ENCODE results near the gene LLGL2.
"Not testable (repeated sequence)": the region's sequence is repeated elsewhere in the genome, so short reads cannot be mapped to it uniquely, and the experiment has no call there.

The LLGL2 gene

DNA sequence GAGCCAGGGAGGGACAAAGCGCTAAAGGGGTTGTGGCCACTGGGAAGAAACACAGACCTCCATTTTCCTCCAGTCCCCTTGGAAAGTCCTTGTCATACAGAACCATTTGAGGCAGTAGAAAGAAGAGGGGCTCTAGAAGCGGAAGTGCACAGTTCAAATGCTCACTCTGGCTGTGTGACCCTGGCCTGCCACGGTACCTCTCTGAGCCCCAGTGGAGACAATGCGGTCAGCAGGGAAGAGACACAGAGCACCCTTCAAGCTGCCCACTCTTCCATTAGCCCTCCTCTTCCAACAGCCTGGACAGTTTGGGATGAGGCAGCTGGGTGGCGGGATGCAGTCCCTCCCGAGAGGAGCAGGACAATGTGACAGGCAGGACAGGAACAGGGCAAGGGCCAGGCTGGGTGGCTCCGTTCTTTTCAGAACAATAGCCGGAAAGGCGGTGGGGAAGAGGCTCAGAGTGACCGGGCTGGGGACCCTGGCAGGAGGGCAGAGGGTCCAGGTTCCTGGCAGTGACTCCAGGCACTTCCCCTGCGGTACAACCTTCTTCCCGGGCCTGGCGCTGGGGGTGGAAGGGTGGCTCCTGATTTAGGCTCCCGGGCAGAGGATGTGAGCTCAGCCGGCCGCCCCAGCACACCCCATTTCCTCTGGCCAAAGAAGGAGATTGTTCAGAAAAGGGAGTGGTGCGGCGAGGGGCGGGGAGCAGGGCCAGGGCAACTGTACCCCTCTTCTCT lies 15.8 kb upstream of the LLGL2 start:
- DNase-seq, result no peak

DNA sequence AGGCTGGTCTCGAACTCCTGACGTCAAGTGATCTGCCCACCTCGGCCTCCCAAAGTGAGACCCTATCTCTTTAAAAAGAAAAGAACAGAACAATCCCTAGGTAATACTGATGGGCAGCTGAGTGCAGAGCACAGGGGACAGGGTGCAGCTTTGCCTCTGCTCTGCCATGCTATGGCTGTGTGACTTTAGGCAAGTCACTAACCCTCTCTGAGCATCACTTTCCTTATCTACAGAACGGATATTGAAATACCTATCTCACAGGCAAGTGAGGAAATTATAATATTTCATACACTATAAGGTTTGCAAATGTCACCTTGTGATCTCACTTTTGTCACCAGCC lies 14.3 kb upstream of the LLGL2 start:
- no peak for DNase-seq

DNA sequence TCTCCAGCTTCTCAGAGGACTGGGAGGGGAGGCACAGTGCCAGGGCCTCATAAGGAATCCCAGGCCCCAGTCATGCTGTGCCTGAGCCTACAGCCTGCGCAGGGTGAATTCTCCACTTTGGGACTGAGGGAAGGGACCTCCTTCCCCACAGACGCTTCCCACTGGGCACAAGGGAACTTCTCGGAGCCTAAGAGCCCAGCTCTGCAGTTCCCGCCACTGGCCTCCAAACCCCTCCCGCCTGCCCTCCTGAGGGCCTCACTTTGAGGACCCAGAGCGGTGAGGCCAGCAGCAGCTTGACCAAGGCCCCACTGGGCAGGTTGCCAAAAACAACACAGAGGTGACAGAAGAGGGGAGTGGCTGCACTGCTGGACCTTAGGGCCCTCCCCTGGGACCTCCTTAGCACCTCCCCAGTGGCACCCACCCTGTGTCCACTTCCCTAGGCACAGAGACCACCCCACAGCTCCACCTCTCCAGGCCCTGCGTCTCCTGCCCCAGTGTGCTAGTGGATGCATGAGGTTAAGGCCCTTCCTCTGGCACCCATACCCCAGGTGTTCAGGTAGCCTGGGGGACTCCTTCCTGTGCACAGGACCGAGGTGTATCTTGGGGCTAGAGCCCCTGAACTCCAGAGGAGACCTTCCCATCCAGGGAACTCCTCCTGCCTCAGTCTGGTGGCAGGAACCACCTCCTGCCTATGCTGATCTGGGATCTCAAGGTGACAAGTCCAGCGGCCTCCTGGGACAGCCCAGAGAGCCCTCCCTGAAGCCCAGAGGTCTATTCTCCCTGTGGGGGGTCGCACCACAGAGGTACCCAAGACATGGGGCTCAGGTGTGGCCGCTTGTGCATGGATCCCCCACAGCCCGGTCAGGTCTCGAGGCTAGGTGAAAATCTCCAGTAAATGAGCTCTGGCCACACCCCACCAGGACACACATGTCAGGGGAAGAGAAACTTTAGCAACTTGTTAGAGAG lies 13.6 kb upstream of the LLGL2 start:
- DNase-seq, result no peak

DNA sequence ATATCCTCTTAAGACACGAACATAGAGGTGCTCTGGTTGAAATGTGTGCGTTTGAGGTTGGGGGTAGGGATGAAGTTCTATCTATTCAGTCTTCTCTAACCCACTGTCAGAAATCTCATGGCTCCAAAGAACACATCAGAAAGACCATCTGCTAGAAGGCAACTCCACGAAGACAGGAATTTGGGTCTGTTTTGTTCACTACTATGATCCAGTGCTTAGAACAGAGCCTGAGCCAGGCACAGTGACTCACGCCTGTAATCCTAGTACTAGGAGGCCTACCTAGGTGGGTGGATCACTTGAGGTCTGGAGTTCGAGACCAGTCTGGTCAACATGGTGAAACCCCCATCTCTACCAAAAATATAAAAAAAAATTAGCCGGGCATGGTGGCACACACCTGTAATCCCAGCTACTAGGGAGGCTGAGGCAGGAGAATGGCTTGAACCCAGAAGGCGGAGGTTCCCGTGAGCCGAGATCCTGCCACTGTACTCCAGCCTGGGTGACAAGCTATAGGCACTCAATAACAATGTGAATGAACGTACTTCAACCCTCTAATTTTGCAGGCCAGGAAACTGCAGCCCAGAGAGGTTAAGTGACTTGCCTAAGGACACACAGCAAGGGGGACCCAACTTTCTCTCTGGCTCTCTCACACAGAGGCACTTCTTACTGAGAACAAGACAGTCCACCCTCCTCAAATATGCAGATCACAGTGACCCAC lies 12.4 kb upstream of the LLGL2 start:
- no peak for DNase-seq

DNA sequence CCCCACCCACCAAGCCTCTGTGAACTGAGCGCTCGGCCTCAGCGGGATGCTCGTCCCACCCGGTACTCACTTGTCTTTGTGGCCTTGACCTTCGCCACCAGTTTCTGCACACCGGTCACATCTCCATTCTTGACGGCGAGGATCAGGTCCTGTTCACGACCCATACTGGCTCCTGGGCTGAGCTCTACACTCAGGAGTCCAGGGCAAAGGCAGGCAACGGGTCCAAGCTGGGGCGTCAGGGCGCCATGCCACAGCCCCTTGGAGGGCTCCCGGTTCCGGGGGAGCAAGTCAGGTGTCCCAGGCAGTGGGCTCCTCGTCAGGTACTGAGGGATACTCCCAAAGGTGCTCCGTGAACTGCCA lies 11.9 kb upstream of the LLGL2 start:
- no peak for DNase-seq

DNA sequence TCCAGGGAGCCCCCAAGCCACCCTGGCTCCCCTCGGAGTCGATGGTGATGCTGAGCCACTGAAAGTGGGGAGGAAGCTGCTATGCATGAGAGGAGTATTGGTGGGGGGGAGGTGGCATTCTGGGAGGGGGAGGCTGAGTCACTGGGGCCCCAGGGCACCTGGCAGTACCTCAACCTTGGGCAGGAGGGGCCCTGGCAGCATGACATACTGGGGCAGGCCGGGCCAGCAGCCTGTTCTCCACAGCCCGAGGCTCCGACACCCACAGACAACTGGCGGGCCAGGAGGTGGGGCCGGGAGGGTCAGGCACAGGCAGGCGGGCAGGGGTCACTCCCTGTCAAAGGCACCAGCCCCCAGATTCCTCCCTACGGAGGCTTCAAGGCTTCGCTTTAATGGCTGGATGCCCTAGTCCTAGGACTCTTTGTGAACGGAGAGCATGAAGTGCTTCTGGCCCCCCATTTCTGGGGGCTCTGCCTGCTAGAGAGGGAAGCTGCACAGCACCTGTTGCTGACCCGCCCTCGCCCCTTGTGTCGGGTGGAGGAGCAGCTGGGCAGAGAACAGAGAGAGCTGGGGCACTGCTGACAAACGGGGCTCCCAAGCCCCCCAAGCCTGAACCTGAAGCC lies 11.1 kb upstream of the LLGL2 start:
- peak; percentile 12 for DNase-seq

DNA sequence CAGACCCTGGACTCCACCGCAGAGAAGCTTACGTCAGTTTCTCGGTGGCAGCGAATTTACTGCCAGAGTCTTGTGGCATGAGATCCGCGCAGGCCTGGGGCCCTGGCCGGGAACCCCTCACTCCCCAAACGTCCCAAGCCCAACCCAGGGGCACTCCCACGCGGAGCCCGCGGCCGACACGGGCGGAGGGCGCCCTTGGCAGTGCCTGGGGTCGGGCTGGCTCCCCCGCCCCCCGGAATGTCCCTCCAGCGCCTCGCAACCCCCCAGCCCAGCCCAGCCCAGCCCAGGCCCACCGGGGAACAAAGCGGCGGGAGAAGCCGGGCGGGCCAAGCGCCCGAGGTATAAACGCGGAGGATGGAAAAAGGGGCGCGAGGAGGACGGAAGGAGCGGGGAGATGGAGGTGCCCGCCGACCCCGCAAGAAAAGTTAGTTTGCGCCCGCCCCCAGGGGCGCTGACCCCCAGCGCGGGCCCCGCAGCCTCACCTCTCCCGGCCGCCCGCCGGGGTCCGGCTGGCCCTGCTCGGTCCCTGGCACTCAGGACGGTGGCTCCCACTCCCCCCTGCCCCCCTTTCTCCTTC lies 10.5 kb upstream of the LLGL2 start:
- no peak for DNase-seq

DNA sequence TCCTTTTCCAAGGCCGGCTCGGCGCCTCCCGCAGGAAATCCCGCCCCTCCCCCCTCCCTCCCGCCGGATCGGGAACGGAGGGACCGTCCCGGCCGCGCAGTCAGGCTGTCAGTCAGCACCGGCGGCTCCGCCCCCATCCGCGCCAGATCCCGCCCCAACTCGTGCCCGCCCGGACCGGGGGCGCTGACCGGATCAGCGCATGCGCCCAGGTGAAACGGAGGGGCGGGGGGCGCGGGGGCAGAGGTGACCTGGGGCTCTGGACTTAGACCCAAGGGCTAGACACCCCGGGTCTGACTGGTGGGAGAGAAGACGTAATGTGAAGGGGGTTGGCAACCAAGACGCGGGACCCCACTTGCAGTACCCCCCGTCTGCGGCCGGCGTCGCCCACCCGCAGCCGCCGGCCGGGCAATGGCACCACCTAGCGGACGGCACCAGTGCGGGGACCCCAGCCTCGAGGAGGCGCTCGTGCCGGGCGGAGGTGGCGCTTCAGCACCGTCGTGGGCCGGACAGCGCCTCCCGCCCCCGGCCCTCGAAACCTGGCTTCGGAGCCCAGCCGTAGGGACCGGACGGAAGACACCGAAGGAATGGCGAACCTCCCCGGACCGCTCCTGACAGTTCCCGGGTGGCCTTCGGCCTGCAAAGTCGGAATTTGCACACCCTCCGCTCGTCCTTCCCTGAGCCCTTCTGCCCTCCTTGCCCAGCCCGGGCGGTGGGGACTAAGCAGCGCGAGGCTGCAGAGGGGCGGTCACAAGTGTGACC lies 9.8 kb upstream of the LLGL2 start, which contains the start of gene CASKIN2:
TSS of gene CASKIN2 (minus strand) at position 42 of the 759 bp plus-strand sequence. CDS start 1,733 bp downstream, outside the sequence.
- DNase-seq, result peak; percentile 82

DNA sequence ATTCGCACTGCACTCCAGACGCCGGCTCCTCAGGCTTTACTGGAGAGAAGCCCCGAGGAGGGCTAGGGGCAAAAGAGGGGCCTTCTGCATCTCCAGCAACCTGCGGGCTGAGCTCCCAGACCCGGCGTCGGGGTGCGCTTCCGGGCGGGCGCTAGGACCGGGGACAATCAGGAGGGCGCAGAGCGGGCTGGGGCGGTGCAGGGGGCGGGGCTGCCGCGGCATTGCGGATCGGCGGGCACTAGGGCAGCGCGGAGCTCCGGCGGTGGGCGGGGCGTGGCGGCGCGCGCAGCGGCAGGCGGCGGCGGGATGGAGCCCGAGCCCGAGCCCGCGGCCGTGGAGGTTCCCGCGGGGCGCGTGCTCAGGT lies 9.3 kb upstream of the LLGL2 start, which contains the start of gene TSEN54:
TSS of gene TSEN54 (plus strand) at position 274 of the 364 bp plus-strand sequence. CDS start at position 307, 33 bp downstream.
- peak; percentile 98 for DNase-seq

DNA sequence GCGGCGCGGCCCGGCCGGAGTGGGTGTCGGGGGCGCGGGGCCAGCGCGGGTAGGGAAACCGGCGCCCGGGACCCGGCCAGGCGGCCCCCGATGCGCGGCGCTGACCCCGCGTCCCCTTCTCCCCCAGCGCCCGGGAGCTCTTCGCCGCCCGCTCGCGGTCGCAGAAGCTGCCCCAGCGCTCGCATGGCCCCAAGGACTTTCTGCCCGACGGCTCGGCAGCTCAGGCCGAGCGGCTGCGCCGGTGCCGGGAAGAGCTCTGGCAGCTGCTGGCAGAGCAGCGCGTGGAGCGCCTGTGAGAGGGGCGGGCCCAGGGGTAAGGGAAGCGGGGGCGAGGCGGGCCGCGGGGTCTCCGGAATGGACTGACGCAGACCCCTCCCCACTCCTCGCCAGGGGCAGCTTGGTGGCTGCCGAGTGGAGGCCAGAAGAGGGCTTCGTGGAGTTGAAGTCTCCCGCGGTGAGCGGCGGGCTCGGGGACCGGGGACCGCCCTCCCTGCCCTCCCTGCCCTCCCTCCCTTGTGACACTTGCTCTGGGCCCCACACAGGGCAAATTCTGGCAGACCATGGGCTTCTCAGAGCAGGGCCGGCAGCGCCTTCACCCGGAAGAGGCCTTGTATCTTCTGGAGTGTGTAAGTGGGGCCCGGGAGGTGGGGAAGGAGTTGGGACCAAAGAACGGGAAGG lies 8.7 kb upstream of the LLGL2 start:
- peak; percentile 50 for DNase-seq

DNA sequence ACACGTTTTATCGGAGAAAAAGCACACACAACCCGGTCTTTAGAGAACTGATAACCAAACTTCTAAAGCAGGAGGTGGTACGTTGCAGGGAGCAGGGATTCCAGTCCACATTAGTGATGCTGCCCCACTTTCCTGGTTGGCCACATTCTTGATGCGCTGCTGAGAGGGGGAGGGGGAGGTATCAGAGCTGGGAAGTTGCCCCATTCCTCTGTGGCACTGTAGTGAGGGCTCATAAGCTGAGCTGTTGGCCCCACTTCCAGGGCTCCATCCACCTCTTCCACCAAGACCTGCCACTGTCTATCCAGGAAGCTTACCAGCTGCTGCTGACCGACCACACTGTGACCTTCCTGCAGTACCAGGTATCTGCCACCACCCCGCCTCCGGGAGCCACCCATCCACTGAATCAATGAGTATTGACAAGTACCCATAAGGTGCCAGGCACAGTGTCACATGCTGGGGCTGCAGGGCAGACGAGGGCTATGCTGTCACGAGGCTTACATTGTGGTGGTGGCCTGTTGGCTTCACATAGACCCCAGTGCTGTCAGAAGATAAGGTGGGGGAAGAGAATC lies 8.1 kb upstream of the LLGL2 start:
- peak; percentile 45 for DNase-seq

DNA sequence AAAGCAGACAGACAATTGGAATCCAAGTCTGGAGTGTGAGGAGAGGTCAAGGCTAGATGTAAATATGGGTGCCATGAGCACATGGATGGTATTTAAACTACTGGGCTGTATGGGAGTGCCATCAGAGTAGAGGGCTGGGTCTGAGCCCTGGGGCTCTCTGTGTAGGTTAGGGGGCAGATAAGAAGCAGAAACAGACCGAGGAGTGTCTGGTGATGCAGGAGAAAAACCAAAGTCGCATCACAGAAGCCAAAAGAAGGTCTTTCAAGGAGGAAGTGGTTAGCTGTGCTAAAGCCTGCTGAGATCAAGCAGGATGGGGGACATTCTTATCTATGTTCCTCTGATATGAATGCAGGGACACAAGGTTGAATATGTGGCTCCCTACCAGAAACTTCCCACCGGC lies 7.3 kb upstream of the LLGL2 start:
- DNase-seq, result peak; percentile 49

DNA sequence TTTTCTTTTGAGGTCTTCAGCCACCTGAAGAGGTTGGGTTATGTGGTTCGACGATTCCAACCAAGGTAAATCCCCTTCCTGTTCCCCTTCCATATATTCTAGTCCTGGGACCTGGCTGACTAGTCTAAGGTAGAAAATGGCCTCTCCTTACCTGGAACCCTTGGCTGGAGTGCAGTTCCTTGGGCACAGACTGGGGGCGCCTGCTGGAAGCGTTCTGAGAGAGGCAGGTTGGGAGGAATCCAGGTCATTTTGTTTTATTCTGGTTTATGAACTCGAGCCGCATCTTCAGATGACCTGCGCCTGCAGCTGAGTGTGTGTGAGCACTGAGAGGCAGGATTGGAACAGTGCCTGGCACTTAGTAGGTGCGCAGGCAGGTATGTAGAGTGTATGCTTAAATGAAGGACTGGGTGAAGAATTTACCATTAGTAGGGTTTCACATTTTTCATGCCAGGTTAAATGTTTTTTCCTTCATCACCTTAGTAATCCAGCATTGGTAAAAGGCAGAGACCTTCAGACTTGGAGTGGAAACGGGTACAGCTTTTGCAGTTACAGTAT lies 6.4 kb upstream of the LLGL2 start:
- DNase-seq, result no peak

DNA sequence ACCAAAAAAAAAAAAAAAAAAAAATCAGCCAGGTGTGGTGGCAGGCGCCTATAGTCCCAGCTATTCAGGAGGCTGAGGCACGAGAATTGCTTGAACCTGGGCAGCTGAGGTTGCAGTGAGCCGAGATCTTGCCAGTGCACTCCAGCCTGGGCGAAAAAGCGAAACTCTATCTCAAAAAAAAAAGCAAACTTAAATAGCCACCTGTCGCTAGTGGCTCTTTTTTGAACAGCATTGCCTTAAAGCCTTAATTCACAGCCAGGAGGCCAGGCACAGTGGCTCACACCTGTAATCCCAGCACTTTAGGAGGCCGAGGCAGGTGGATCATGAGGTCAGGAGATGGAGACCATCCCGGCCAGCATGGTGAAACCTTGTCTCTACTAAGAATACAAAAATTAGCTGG lies 5.1 kb upstream of the LLGL2 start:
- not testable (repeated sequence) for DNase-seq

DNA sequence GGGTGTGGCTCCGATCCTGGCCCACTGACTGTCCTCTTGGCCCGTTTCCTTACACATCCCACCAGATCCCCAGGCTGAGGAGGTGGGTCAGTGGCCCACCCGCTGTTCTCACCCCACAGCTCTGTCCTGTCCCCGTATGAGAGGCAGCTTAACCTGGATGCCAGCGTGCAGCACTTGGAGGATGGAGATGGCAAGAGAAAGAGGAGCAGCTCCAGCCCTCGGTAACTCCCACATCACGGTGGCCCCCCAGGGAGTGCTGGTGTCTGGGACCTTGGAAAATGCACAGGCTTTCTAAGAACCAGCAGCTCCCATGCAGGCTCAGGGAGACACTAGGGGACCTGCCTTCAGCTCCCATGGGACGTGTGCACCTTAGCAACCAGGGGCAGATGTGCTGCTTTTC lies 4.2 kb upstream of the LLGL2 start:
- DNase-seq, result no peak

DNA sequence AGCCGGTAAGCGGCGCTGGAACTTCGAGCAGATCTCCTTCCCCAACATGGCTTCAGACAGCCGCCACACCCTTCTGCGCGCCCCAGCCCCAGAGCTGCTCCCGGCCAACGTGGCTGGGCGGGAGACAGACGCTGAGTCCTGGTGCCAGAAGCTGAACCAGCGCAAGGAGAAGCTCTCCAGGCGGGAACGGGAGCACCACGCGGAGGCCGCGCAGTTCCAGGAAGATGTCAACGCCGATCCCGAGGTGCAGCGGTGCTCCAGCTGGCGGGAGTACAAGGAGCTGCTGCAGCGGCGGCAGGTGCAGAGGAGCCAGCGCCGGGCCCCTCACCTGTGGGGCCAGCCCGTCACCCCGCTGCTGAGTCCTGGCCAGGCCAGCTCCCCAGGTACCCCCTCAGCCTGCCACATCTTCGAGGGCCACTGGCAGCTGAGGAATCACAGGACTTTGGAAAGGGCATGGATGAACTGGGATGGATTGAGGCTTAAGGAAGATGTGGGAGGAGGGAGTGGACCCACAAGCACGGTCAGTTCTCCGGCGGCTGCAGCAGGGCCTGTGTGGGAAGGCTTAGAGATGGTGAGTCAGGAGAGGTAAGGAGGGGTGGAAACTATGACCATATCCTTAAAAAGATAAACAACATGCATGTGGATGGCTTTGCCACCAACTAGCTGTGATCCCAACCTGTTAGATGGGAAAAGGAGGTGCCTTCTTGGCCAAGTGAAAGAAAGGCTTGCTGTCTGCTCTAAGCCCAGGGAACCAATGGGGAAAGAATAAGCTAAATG lies 3.4 kb upstream of the LLGL2 start:
- DNase-seq, result no peak

DNA sequence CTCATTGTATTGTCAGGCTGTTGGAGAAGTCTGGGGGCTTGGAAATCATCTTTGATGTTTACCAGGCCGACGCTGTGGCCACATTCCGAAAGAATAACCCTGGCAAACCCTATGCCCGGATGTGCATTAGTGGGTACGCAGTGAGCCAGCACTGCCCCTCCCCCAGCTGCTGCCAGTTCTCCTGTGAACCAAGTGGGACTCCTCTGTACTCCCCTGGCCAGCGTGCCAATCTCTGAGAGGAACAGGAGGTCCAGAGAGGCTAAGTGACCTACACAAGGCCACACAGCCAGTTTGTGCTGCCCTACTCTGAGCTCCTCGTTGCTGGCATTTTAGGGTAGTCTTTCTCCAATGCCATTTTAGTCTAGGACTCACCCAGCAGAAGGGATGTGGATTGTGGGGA lies 1.9 kb upstream of the LLGL2 start:
- DNase-seq, result no peak

DNA sequence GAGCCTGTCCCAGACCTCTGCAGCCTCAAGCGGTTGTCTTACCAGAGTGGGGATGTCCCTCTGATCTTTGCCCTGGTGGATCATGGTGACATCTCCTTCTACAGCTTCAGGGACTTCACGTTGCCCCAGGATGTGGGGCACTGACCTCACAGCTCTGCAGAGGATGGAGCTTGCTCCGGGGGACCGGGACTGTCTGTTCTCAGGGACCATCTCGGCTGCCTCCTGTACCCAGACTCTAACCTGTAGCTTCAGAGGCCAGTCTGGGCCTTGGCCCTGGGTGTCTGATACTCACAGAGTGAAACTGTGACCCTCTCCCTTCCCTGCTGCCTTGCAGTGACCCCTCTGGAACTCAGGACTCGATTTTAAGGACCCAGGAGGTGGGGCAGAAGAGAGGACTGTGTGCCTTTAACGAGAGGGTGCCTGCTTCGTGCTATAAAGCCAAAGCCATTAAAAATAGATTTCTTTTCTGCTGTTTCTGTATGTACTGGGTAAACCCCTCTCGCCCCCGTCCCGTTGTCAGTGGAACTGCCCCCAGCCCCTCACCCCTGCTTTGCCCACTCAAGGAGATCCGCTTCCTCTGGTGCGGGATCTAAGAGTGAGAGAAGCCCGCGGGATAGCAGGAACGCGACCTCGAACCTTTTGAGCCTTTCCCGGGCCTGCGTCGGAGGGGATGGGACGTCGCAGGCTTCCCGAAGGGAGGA lies 1.1 kb upstream of the LLGL2 start:
- DNase-seq, result no peak

Data from CD4-positive, alpha-beta T cell treated with Interleukin-17A for 4 hours (primary cell).